ENCODE results near the gene STPG2. TPM values are rescaled to one million over a fixed set of nuclear protein-coding genes. Genes with fewer than 3 reads are reported as not detected.

The STPG2 gene
- total RNA-seq, 1 experiment from 2014 or later = 0.35 TPM

- Histone ChIP-seq H3K9me3 (ENCODE audit: insufficient read depth, low read depth) (no peaks in the 10 kb centered on the region), H3K4me1 (replicated peaks; ENCODE audit: insufficient read depth) (no peaks in the 10 kb centered on the region), H3K27ac (no peak overlapping the region), H3K27me3 (ENCODE audit: insufficient read depth, low read depth) (no peaks in the 10 kb centered on the region), H3K79me2 (ENCODE audit: low read depth) (no peaks in the 10 kb centered on the region), H3K4me3 (no peak overlapping the region), H3K9me2 (ENCODE audit: insufficient read depth) (no peaks in the 10 kb centered on the region), H3F3A (ENCODE audit: insufficient read depth, low read depth) (no peaks in the 10 kb centered on the region), H3K36me3 (ENCODE audit: low read depth) (no peaks in the 10 kb centered on the region), H4K20me1 (ENCODE audit: insufficient read depth) (no peaks in the 10 kb centered on the region), H3K4me2 (no peak overlapping the region), H2AFZ (no peak overlapping the region)
- BruUV-seq (replicated peaks) = no TSS peak
- ChIA-PET POLR2A (ENCODE audit: unreplicated experiment) (no interaction called here), CTCF (no interaction called here)
- intact Hi-C loops (cut with micrococcal nuclease; ENCODE audit: unreplicated experiment) = no loop called here
- DNase-seq = no peak
- TF ChIP-seq EZH2 (IDR thresholded peaks at IDR 0.05; ENCODE audit: low read depth) = no peak
- no peak for TF ChIP-seq CTCF (conservative IDR thresholded peaks at IDR 0.05)
Observed at GRCh38 chr4:97770222-97770621, 373.1 kb downstream of the STPG2 start.

- H4K20me1 ChIP-seq (ENCODE audit: insufficient read depth) = no peaks in the 10 kb centered on the region
- H3F3A ChIP-seq (ENCODE audit: insufficient read depth, low read depth) = no peaks in the 10 kb centered on the region
- no peak overlapping the region for H3K4me2 ChIP-seq
- no peak overlapping the region for H2AFZ ChIP-seq
- H3K4me1 ChIP-seq (replicated peaks; ENCODE audit: insufficient read depth) = no peaks in the 10 kb centered on the region
- H3K27ac ChIP-seq = no peak overlapping the region
- no peaks in the 10 kb centered on the region for H3K36me3 ChIP-seq (ENCODE audit: low read depth)
- intact Hi-C loops (cut with micrococcal nuclease; ENCODE audit: unreplicated experiment) = no loop called here
- ChIA-PET CTCF (no interaction called here), POLR2A (ENCODE audit: unreplicated experiment) (no interaction called here)
- no peaks in the 10 kb centered on the region for H3K9me3 ChIP-seq (ENCODE audit: insufficient read depth, low read depth)
- H3K79me2 ChIP-seq (ENCODE audit: low read depth) = no peaks in the 10 kb centered on the region
- BruUV-seq (replicated peaks) = no TSS peak
- H3K27me3 ChIP-seq (ENCODE audit: insufficient read depth, low read depth) = no peaks in the 10 kb centered on the region
- DNase-seq = no peak
- H3K9me2 ChIP-seq (ENCODE audit: insufficient read depth) = no peaks in the 10 kb centered on the region
- TF ChIP-seq CTCF (conservative IDR thresholded peaks at IDR 0.05) (no peak), EZH2 (IDR thresholded peaks at IDR 0.05; ENCODE audit: low read depth) (no peak)
- H3K4me3 ChIP-seq = no peak overlapping the region
Observed at GRCh38 chr4:97762115-97762512, 381.2 kb downstream of the STPG2 start.

- no peak for TF ChIP-seq CTCF (conservative IDR thresholded peaks at IDR 0.05)
- TF ChIP-seq EZH2 (IDR thresholded peaks at IDR 0.05; ENCODE audit: low read depth) = no peak
Observed at GRCh38 chr4:97761445-97762114, 381.7 kb downstream of the STPG2 start.

More at GRCh38 chr4:97761445-97762114, 381.7 kb downstream of the STPG2 start:
- no peak for DNase-seq
- no peaks in the 10 kb centered on the region for H3K4me1 ChIP-seq (replicated peaks; ENCODE audit: insufficient read depth)
- no peak overlapping the region for H2AFZ ChIP-seq
- H3K27me3 ChIP-seq (ENCODE audit: insufficient read depth, low read depth) = no peaks in the 10 kb centered on the region
- BruUV-seq (replicated peaks) = no TSS peak
- H3K9me2 ChIP-seq (ENCODE audit: insufficient read depth) = no peaks in the 10 kb centered on the region
- ChIA-PET POLR2A (ENCODE audit: unreplicated experiment) (no interaction called here), CTCF (no interaction called here)
- H3K9me3 ChIP-seq (ENCODE audit: insufficient read depth, low read depth) = no peaks in the 10 kb centered on the region
- no peak overlapping the region for H3K27ac ChIP-seq
- no peaks in the 10 kb centered on the region for H3K79me2 ChIP-seq (ENCODE audit: low read depth)
- intact Hi-C loops (cut with micrococcal nuclease; ENCODE audit: unreplicated experiment) = no loop called here
- H3F3A ChIP-seq (ENCODE audit: insufficient read depth, low read depth) = no peaks in the 10 kb centered on the region
- H3K36me3 ChIP-seq (ENCODE audit: low read depth) = no peaks in the 10 kb centered on the region
- no peak overlapping the region for H3K4me3 ChIP-seq
- H4K20me1 ChIP-seq (ENCODE audit: insufficient read depth) = no peaks in the 10 kb centered on the region
- H3K4me2 ChIP-seq = no peak overlapping the region
